HEK293 (cell line): Measurements from ENCODE around the gene NPTXR.

Source experiments
- BCL11A ChIP-seq: fragments of 450-650 bp; formaldehyde crosslinking; IDR thresholded peaks from 2 replicates; pipeline ENCODE4 v1.5.1; 2016; ENCODE audit warnings: low read depth, missing biosample characterization, missing genetic modification characterization
- GLI2 ChIP-seq: fragments of 450-650 bp; formaldehyde crosslinking; IDR thresholded peaks from 2 replicates; pipeline ENCODE4; 2017; ENCODE audit warnings: missing biosample characterization, missing genetic modification characterization, low read depth, borderline replicate concordance
- HOXA7 ChIP-seq: sonication (generic); formaldehyde crosslinking; IDR thresholded peaks from 2 replicates; pipeline ENCODE4 v1.8.1; 2022; ENCODE audit warnings: missing genetic modification reagents, borderline replicate concordance
- KLF16 ChIP-seq: fragments of 450-650 bp; formaldehyde crosslinking; IDR thresholded peaks from 2 replicates; pipeline ENCODE4 v1.5.1; 2017; ENCODE audit warnings: missing biosample characterization, missing genetic modification characterization
- KLF8 ChIP-seq: fragments of 450-650 bp; formaldehyde crosslinking; IDR thresholded peaks from 2 replicates; pipeline ENCODE4 v1.5.1; 2016; ENCODE audit warnings: missing biosample characterization, missing genetic modification characterization
- KLF9 ChIP-seq: fragments of 450-650 bp; formaldehyde crosslinking; IDR thresholded peaks from 2 replicates; pipeline ENCODE4 v1.5.1; 2016; ENCODE audit warnings: missing biosample characterization, missing genetic modification characterization, low read depth
- PRDM1 ChIP-seq: fragments of 450-650 bp; formaldehyde crosslinking; IDR thresholded peaks from 2 replicates; pipeline ENCODE4; 2016; ENCODE audit warnings: missing biosample characterization, missing genetic modification characterization
- REPIN1 ChIP-seq: fragments of 450-650 bp; formaldehyde crosslinking; IDR thresholded peaks from 2 replicates; pipeline ENCODE4 v1.5.1; 2017; ENCODE audit warnings: missing biosample characterization, missing genetic modification characterization, low read depth
- SALL2 ChIP-seq: fragments of 450-650 bp; formaldehyde crosslinking; IDR thresholded peaks from 2 replicates; pipeline ENCODE4 v1.5.0; 2017; ENCODE audit warnings: missing biosample characterization, mild to moderate bottlenecking, missing genetic modification characterization, borderline replicate concordance
- TCF7L2 ChIP-seq: IDR thresholded peaks from 2 replicates; pipeline ENCODE4 v1.6.1; 2011; ENCODE audit warnings: low read depth, mild to moderate bottlenecking, inconsistent platforms, low read length, moderate library complexity, borderline replicate concordance
- ZBTB21 ChIP-seq: fragments of 450-650 bp; formaldehyde crosslinking; IDR thresholded peaks from 2 replicates; pipeline ENCODE4 v1.5.1; 2017; ENCODE audit warnings: missing biosample characterization, missing genetic modification characterization
- ZEB2 ChIP-seq: fragments of 450-650 bp; formaldehyde crosslinking; IDR thresholded peaks from 2 replicates; pipeline ENCODE4 v1.5.1; 2016; ENCODE audit warnings: missing biosample characterization, missing genetic modification characterization
- ZNF138 ChIP-seq: fragments of 450-650 bp; formaldehyde crosslinking; IDR thresholded peaks from 2 replicates; pipeline ENCODE4 v1.5.1; 2016; ENCODE audit warnings: missing biosample characterization, missing genetic modification characterization, borderline replicate concordance
- ZNF266 ChIP-seq: fragments of 450-650 bp; formaldehyde crosslinking; IDR thresholded peaks from 2 replicates; pipeline ENCODE4 v1.5.1; 2016; ENCODE audit warnings: missing biosample characterization, missing genetic modification characterization, low read depth
- ZNF354C ChIP-seq: fragments of 450-650 bp; formaldehyde crosslinking; IDR thresholded peaks from 2 replicates; pipeline ENCODE4 v1.5.1; 2016; ENCODE audit warnings: missing biosample characterization, missing genetic modification characterization, low read depth, borderline replicate concordance
- ZNF394 ChIP-seq: fragments of 450-650 bp; formaldehyde crosslinking; IDR thresholded peaks from 2 replicates; pipeline ENCODE4 v1.5.1; 2016; ENCODE audit warnings: missing biosample characterization, missing genetic modification characterization, mild to moderate bottlenecking, moderate library complexity, borderline replicate concordance
- ZNF404 ChIP-seq: fragments of 450-650 bp; formaldehyde crosslinking; IDR thresholded peaks from 2 replicates; pipeline ENCODE4 v1.5.1; 2017; ENCODE audit warnings: missing biosample characterization, missing genetic modification characterization
- ZNF501 ChIP-seq: fragments of 450-650 bp; formaldehyde crosslinking; IDR thresholded peaks from 2 replicates; pipeline ENCODE4 v1.5.1; 2016; ENCODE audit warnings: missing biosample characterization, missing genetic modification characterization
- ZNF530 ChIP-seq: fragments of 450-650 bp; formaldehyde crosslinking; IDR thresholded peaks from 2 replicates; pipeline ENCODE4 v1.5.1; 2016; ENCODE audit warnings: low read depth, missing biosample characterization, missing genetic modification characterization
- ZNF658 ChIP-seq: fragments of 450-650 bp; formaldehyde crosslinking; IDR thresholded peaks from 2 replicates; pipeline ENCODE4; 2016; ENCODE audit warnings: missing biosample characterization, missing genetic modification characterization
- ZNF76 ChIP-seq: fragments of 450-650 bp; formaldehyde crosslinking; IDR thresholded peaks from 2 replicates; pipeline ENCODE4; 2016; ENCODE audit warnings: low read depth, missing biosample characterization, missing genetic modification characterization, borderline replicate concordance
- ZNF777 ChIP-seq: fragments of 450-650 bp; formaldehyde crosslinking; IDR thresholded peaks from 2 replicates; pipeline ENCODE4 v1.5.1; 2017; ENCODE audit warnings: missing biosample characterization, missing genetic modification characterization, borderline replicate concordance
- ZNF791 ChIP-seq: fragments of 450-650 bp; formaldehyde crosslinking; IDR thresholded peaks from 2 replicates; pipeline ENCODE4 v1.5.1; 2016; ENCODE audit warnings: missing biosample characterization, missing genetic modification characterization
- ZSCAN16 ChIP-seq: fragments of 450-650 bp; formaldehyde crosslinking; IDR thresholded peaks from 2 replicates; pipeline ENCODE4 v1.5.1; 2016; ENCODE audit warnings: missing biosample characterization, missing genetic modification characterization
- TF ChIP-seq, protein P1 (sequence below): fragments of 450-650 bp; formaldehyde crosslinking; IDR thresholded peaks from 2 replicates; pipeline ENCODE4 v1.5.1; 2016; ENCODE audit warnings: missing biosample characterization, missing genetic modification characterization
- TF ChIP-seq, protein P2 (sequence below): fragments of 450-650 bp; formaldehyde crosslinking; IDR thresholded peaks from 2 replicates; pipeline ENCODE4 v1.5.1; 2016; ENCODE audit warnings: missing biosample characterization, missing genetic modification characterization
- TF ChIP-seq, protein P3 (sequence below): fragments of 450-650 bp; formaldehyde crosslinking; conservative IDR thresholded peaks from 2 replicates; pipeline ENCODE4 v1.5.1; 2016; ENCODE audit warnings: low read depth, missing biosample characterization, missing genetic modification characterization
- TF ChIP-seq, protein P4 (sequence below): fragments of 450-650 bp; formaldehyde crosslinking; IDR thresholded peaks from 2 replicates; pipeline ENCODE4 v1.5.1; 2016; ENCODE audit warnings: missing biosample characterization, missing genetic modification characterization
- TF ChIP-seq, protein P5 (sequence below): fragments of 450-650 bp; formaldehyde crosslinking; IDR thresholded peaks from 2 replicates; pipeline ENCODE4 v1.5.1; 2016; ENCODE audit warnings: missing biosample characterization, missing genetic modification characterization

The NPTXR gene

DNA sequence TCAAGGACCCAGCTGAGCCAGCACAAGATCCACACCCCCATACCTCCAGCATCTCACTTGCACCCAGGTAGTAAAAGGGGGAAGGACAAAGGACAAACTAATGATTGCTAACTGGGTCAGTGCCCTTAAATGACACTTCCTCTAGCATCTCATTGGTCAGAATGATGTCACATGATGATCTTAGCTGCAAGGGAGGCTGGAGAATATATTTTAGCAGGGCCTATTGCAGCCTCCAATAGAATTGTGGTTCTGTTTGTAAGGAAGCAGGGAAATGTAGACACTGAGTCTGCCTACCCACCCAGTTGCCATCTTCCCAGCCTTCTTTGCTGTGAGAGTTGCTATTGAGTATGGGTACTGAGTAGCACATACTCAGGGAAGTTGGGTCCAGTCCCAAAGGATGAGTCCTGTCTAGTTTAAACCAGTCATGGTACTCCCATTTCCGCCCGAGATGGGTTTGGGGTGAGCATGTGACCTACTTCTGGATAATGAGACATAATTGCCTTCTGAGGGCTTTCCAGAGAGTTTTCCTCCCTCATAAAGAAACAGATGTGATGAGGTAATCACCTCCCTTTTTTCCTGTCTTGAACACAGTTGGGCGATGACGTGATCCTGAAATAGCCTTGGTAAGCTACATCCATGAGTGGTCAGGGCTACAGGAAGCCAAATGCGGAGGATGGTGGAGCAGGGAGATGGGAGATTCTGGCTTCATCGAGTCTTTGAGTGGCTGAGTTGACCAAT, 44.4 kb downstream of the NPTXR start (continued):
- TF ChIP-seq ZNF76 (peak; percentile 19; the same call in 1 of the 2 replicates), ZBTB21 (tag by site-specific recombination) (peak; percentile 96), ZNF354C (tag by site-specific recombination) (no peak), KLF8 (tag by site-specific recombination) (peak; percentile 46; the same call in 1 of the 2 replicates), KLF9 (no peak), HOXA7 (CRISPR knock-in tag) (no peak), ZNF394 (tag by site-specific recombination) (peak; percentile 40; the same call in 1 of the 2 replicates), REPIN1 (tag by site-specific recombination) (no peak), ZNF501 (no peak), BCL11A (tag by site-specific recombination) (0 out of 2 replicates have a peak, but pooled peaks have one; percentile 14), ZEB2 (tag by site-specific recombination) (peak; percentile 64; the same call in 1 of the 2 replicates), ZNF404 (tag by site-specific recombination) (no peak), ZNF658 (tag by site-specific recombination) (no peak), ZNF530 (tag by site-specific recombination) (no peak), ZNF266 (tag by site-specific recombination) (no peak), TCF7L2 (no peak), PRDM1 (tag by site-specific recombination) (peak; percentile 37; the same call in 1 of the 2 replicates), ZNF138 (no peak), ZNF777 (tag by site-specific recombination) (no peak), ZSCAN16 (tag by site-specific recombination) (no peak), GLI2 (tag by site-specific recombination) (no peak), KLF16 (0 out of 2 replicates have a peak, but pooled peaks have one; percentile 34), SALL2 (tag by site-specific recombination) (no peak), ZNF791 (no peak)
- TF ChIP-seq, protein P1, sequence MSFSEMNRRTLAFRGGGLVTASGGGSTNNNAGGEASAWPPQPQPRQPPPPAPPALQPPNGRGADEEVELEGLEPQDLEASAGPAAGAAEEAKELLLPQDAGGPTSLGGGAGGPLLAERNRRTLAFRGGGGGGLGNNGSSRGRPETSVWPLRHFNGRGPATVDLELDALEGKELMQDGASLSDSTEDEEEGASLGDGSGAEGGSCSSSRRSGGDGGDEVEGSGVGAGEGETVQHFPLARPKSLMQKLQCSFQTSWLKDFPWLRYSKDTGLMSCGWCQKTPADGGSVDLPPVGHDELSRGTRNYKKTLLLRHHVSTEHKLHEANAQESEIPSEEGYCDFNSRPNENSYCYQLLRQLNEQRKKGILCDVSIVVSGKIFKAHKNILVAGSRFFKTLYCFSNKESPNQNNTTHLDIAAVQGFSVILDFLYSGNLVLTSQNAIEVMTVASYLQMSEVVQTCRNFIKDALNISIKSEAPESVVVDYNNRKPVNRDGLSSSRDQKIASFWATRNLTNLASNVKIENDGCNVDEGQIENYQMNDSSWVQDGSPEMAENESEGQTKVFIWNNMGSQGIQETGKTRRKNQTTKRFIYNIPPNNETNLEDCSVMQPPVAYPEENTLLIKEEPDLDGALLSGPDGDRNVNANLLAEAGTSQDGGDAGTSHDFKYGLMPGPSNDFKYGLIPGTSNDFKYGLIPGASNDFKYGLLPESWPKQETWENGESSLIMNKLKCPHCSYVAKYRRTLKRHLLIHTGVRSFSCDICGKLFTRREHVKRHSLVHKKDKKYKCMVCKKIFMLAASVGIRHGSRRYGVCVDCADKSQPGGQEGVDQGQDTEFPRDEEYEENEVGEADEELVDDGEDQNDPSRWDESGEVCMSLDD (tag by site-specific recombination): no peak
- TF ChIP-seq, protein P2, sequence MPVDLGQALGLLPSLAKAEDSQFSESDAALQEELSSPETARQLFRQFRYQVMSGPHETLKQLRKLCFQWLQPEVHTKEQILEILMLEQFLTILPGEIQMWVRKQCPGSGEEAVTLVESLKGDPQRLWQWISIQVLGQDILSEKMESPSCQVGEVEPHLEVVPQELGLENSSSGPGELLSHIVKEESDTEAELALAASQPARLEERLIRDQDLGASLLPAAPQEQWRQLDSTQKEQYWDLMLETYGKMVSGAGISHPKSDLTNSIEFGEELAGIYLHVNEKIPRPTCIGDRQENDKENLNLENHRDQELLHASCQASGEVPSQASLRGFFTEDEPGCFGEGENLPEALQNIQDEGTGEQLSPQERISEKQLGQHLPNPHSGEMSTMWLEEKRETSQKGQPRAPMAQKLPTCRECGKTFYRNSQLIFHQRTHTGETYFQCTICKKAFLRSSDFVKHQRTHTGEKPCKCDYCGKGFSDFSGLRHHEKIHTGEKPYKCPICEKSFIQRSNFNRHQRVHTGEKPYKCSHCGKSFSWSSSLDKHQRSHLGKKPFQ (tag by site-specific recombination): no peak
- TF ChIP-seq, protein P3, sequence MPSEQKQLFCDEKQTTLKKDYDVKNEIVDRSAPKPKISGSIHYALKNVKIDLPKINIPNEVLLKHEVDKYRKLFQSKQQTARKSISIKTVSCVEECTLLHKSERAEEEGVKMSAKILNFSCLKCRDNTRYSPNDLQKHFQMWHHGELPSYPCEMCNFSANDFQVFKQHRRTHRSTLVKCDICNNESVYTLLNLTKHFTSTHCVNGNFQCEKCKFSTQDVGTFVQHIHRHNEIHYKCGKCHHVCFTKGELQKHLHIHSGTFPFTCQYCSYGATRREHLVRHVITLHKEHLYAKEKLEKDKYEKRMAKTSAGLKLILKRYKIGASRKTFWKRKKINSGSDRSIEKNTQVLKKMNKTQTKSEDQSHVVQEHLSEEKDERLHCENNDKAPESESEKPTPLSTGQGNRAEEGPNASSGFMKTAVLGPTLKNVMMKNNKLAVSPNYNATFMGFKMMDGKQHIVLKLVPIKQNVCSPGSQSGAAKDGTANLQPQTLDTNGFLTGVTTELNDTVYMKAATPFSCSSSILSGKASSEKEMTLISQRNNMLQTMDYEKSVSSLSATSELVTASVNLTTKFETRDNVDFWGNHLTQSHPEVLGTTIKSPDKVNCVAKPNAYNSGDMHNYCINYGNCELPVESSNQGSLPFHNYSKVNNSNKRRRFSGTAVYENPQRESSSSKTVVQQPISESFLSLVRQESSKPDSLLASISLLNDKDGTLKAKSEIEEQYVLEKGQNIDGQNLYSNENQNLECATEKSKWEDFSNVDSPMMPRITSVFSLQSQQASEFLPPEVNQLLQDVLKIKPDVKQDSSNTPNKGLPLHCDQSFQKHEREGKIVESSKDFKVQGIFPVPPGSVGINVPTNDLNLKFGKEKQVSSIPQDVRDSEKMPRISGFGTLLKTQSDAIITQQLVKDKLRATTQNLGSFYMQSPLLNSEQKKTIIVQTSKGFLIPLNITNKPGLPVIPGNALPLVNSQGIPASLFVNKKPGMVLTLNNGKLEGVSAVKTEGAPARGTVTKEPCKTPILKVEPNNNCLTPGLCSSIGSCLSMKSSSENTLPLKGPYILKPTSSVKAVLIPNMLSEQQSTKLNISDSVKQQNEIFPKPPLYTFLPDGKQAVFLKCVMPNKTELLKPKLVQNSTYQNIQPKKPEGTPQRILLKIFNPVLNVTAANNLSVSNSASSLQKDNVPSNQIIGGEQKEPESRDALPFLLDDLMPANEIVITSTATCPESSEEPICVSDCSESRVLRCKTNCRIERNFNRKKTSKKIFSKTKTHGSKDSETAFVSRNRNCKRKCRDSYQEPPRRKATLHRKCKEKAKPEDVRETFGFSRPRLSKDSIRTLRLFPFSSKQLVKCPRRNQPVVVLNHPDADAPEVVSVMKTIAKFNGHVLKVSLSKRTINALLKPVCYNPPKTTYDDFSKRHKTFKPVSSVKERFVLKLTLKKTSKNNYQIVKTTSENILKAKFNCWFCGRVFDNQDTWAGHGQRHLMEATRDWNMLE (tag by site-specific recombination): peak; percentile 64
- TF ChIP-seq, protein P4, sequence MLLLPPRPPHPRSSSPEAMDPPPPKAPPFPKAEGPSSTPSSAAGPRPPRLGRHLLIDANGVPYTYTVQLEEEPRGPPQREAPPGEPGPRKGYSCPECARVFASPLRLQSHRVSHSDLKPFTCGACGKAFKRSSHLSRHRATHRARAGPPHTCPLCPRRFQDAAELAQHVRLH (tag by site-specific recombination): no peak
- TF ChIP-seq, protein P5, sequence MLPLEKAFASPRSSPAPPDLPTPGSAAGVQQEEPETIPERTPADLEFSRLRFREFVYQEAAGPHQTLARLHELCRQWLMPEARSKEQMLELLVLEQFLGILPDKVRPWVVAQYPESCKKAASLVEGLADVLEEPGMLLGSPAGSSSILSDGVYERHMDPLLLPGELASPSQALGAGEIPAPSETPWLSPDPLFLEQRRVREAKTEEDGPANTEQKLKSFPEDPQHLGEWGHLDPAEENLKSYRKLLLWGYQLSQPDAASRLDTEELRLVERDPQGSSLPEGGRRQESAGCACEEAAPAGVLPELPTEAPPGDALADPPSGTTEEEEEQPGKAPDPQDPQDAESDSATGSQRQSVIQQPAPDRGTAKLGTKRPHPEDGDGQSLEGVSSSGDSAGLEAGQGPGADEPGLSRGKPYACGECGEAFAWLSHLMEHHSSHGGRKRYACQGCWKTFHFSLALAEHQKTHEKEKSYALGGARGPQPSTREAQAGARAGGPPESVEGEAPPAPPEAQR (tag by site-specific recombination): 0 out of 2 replicates have a peak, but pooled peaks have one; percentile 22
